ENCODE results near the gene AGAP1.
"Not testable (repeated sequence)": the region's sequence is repeated elsewhere in the genome, so short reads cannot be mapped to it uniquely, and the experiment has no call there.

Gene AGAP1

DNA sequence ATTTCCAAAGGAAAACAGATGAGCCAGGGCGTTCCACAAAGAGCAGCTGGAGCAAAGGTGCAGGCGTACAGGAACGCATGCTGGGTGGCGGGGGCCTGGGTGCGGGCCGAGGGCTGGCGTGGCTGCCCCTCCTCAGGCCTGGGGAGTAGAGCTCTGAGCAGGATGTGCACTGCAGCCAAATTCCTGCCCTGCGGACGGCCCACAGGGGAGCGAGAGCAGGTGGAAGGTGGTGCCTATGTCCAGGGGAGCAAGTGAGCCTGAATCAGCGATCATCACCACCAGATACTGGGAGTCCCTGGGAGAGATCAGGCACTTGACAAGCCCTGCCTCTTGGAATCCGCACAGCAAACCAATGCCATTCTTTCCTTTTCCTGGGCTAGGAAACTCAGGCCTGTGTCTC lies 568.1 kb downstream of the AGAP1 start:
- DNase-seq, result no peak

DNA sequence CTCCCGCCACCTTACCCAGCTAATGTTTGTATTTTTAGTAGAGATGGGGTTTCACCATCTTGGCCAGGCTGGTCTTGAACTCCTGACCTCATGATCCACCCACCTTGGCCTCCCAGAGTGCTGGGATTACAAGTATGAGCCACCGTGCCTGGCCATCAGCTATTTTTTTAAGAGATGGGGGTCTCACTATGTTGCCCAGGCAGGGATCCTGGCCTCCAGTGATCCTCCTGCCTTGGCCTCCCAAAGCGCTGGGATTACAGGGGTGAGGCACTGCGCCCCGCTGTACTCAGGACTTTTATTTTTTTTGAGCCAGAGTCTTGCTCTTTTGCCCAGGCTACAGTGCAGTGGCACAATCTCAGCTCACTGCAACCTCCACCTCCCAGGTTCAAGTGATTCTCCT lies 569.0 kb downstream of the AGAP1 start:
- DNase-seq, result not testable (repeated sequence)

DNA sequence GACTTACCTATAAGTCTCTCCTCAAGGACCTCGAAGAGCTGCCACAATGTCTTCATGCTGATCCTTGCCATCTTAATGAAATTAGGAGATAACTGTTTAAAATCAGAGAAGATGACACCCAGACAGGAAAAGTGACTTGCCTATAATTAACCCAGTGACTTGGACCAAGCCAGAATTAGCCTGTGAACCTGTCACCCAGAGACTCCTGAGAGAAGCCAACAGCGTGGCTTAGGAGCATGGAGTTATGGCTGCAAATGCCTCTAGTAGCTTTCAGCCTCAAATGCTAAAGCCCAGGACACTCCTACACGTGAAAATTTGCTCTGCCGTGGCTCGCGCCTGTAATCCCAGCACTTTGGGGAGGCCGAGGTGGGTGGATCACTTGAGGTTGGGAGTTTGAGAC lies 570.2 kb downstream of the AGAP1 start:
- DNase-seq, result no peak

DNA sequence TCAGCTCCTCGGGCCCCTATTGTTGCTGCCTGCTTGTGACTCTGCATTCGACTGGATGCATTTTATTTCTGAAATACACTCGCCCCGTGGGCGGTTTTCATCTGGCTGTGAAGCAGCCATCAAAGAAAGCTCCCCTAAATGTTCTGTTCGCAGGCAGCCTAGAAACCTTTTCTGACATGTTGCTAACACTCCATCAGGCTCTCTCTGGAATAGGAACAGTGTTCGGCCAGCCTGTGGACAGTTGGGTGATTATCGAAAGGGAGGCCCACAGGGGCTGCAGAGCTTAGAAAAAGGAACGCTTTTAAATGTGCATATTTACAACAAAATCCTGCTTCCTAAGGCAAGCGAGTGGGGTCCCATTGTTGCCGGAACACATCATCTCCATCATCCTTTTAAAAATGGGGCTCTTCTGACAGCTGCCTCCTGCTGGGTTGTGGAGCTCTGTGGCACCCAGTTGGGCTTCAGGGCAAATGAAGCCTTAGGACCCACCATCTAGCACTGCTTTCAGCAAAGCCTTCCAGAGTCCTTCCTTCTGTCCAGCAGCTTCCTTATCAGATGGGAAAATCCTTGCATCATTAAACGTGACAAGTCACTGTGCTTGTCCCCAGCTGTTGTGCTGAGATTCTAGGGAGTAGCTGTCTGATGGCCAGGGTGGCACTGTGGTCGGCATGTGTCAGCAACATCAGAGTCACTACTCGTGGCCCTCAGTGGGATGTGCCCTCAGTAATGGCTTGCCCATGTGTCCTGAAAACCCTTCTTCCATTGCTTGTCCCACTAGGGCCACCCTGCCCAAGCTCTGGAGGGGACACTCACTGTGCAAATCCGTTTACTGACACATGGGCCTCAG lies 571.7 kb downstream of the AGAP1 start:
- DNase-seq, result no peak

DNA sequence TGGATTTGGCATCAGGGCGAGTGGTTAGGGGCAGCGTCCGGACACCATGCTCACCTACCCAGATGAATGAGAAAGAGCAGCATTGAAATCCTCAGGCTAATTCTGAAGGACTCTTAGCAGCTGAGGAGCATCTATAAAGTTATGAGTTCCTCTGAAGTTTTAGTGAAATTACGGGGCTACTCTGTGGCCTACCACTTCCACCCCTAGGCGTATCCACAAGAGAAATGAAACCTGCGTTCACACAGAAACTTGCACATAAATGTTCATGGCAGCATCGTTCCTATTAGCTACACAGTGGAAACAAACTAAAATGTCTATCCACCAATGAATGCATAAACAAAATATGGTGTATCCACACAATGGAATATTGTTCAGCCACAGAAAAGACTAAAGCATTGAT lies 576.4 kb downstream of the AGAP1 start:
- no peak for DNase-seq

DNA sequence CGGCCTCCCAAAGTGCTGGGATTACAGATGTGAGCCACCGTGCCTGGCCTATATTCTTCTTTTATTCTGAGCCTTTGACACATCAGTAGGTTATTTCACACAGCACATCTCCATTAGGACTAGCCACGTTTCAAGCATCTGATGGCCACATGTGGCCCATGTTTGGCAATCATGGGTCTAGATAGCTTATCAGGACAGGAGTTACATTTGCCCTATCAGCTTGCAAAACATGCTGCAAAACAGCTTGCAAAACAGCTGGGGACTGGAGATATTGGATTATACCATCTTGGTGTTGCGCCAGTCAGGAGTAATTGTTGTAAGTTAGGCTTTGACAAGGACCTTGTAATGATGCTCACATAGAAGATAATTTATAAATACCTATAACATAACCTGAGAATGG lies 579.4 kb downstream of the AGAP1 start:
- DNase-seq, result no peak

DNA sequence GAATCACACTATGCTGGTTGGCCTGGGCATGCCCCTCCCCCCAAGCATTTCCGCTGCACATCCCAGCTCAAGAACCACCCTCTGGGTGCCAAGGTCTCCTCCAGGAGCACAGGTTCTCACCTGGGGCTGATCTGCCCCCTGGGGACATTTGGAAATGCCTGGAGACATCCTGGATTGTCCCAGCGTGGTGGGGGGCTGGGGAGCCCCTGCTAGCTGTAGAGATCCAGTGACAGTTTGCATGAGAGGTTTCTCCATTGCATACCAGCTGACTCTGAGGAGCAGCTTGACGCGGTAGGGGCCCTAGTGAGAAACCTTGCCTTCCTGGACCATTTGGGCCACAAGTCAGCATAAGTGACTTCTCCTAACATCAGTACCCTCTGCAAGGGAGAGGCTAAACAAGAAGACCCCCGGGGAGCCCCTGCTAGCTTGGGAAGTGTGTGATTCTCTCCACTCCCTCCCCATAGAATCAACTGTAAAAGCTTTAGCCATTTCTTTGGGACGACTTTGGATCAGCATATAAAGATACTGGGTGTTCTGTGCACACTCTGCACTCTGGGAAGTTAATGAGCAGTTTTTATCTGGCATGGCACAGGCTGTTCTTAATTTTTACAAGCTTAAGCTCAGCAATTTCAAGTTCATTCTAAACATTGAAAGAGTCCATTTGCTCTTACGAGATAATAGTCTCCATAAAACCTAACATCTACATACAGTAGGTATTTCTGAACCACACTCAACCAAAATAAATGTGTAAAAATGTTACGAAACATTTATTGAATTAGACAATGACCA lies 580.2 kb downstream of the AGAP1 start:
- no peak for DNase-seq

DNA sequence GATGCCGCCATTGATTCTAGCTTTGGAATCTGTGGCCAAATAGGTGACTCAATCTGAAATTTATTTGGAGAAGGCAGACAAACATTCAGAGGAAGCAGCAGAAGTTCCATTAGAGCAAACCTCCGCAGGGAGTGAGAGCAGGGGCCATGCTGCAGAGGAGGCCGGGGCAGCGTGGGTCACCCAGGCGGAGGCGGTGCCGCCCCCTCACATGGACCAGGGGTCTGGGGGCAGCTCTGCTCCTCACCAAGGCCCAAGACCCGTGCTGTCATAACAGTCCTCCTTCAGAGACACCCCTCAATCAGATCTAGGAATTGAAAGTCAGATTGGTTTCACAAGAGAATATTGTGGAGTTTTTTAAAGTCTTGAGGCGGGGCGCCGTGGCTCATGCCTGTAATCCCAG lies 582.0 kb downstream of the AGAP1 start:
- DNase-seq, result no peak

DNA sequence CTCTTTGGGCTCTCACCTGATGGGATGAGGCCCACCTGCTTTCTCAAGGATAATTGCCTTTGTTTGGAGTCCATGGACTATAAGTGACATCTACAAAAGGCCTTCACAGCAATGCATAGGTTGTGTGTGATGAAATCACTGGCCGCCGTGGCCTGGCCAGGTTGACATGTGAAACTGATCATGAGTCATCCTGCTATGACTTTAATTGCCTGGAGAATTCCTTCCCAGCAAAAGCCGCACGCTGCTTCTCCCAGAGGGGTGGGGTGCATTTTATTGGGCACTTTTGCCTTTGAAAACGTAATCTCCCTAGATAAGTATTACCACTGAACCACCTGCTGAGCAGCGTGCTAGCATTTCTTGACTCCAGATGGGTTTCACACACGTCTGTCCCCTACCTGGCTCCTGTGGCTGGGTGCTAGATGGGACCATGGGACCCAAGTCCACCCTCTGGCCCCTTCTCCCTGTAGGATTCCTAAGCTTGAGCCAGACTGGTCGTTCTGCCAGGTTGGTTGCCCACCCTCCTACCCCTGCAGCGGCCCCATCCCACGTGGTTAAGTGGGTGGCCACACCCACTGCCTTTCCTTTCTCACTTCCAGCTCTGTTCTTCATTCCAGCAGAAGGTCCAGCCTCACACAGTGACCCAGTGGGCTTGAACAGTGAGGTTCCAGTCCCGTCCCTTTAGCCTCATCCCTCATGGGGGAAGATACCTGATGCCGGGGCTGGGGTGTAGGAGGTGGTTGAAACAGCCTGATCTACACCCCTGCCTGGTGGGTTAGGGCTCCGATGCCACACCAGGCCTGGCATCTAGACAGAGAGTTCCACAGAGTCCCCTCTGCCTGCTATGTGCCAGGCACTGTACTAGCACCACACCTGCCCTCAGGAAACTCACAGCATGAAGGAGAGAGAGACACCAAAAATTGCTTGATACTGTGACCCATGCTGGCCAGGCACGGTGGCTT lies 584.7 kb downstream of the AGAP1 start:
- no peak for DNase-seq

DNA sequence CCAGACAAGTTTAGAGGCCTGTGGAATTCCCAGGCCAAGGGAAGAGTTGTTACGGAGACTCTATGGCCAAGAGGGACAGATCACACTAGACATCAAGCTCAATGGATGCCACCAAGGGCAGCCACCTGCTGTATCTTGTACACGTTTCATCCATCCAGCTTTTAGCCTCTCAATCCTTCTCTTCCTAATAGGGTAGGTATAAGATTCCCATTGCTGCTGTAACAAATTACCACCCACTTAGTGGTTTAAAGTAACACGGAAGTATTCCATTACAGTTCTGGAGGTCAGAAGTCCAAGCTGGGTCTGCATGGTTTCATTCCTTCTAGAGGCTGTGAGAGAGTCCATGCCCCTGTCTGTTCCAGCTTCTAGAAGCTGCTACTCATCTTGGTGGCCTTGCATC lies 586.6 kb downstream of the AGAP1 start:
- no peak for DNase-seq

DNA sequence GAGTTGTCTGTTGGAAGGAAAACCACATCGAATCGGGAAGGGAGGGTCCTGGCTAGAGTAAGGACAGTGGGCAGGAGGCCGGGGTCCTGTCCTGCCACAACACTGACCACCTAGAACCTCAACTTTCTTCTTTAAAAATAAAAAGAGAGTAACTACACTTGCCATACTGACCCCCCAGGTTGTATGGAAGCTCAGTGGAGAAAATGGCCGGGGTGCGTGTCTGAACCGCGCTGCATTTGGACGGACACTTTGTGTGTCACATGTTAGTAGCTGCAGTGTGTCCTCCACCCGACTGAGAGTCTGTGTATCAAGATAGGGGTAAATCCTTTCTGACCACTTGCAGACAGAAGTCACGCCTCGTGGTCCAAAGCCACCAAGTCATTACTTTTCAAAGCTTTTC lies 587.3 kb downstream of the AGAP1 start:
- DNase-seq, result no peak

DNA sequence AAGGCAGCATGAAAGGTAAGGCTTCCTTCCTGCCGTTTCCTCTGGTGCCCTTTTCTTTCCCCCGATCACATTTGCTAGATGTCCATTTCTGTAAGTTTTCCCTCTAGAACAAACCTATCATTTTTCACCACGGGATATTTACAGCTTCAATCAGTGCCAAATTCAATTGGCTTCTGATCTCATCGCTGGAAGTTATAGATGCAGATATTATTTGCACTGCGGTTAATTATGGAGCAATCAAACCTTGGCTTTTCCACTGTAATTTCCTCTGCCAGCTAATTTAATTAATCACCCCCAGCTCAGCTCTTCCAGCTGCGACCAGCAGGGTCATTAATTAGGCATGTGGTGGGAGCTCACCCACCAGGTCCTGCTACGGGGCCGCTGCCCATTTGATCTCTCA lies 588.2 kb downstream of the AGAP1 start:
- no peak for DNase-seq

DNA sequence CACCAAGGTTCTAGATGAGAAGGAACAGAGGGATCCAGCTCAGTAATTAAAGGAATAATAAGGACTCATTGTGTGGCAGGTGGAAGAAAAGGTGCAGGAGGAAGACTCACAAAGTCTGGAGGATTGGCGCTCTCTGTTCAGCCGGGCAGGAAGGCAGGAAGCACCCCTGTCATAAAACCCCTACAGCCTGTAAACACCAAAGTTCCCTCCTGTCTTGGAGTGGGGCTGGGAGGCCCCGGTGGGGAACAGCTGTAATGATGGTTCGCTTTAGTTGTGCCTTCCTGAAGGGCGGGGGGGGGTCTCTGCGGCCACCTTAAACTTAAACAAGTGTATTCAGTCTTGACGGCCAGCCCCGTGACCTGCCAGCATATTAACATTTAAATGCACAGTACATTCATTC lies 590.1 kb downstream of the AGAP1 start:
- no peak for DNase-seq

DNA sequence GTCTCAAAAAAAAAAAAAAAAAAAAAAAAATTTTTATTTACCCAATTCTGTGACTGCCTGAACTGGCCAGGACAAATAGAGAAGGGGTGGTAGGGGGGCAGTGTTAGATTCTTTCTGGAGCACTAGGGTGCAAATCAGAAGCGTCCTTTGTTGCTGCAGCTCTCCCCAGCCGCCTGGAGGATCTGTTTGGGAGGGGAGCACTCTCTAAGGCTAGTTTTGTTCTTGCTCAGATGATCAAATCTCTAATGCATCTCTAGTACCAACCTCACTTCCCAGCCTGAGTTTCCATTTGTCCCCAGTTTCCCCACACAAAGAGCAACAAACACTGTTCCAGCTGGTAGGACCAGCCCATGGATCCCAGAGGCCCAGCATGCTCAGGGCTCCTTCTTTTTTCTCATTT lies 591.4 kb downstream of the AGAP1 start:
- no peak for DNase-seq

DNA sequence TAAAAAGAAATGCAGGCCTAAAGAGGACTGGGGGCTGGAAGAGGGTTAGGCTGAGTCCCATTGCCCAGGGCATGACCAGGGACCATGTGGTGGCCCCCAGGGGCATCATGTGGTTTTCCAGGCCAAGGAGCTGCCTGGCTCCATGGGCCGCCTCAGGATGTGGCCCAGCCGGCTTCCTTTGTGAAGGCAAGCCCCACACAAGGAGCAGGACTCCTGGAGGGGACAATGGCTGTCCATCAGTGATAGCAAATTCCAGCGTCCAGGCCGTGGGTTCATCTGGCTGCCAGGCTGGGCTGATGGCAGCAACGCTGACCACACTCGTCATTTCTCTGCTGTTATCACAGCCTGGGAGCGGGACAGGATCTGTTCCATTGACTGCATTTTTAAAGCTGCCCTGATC lies 591.8 kb downstream of the AGAP1 start:
- DNase-seq, result no peak

DNA sequence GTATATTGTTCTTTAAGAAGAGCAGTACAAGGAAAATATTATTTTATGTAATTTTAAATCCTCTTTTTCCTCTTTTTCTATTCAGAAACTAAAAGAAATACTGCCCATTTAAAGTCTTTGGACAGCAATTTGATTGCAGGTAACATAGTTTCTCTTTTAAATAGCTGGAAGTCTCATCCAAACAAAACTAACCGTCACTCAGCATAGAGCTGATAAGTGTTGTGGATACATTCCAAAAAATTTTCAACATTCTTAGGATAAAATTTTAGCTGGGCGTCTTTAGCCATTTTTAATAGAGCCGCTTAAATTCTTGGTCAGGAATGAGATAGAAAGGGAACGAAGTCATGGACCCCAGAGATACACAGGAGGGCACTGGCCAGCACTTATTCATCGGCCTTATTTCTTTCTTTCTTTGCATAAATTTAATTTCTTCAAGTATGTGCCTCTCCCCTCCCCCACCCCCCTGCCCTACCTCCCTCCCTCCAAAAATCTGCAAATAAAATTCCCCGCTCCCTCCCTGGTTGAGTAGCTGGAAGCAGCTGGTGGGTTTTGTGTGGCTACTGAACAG lies 592.6 kb downstream of the AGAP1 start:
- no peak for DNase-seq

DNA sequence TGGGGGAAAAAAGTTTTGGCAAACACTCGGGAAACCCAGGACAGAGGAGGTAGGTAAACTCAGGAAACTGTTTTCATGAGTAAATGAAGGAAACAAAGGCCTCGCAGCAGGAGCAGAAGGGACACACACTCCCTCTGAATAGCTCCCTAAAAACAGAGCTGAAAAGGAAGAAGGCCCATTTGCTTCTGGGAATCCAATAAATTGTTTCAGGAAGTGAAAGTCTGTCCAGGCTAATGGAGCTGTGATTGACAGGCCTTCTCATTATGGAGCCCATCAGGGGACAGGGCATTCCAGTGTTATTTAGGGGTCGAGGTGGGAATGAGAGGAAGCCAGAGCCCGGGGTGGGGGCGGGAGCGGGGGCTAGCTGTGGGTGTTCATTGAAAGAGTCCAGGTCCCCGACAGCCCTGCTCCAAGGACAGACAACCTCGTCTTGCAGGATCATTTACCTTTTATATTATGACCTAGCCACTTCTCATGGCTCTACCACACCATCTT lies 593.2 kb downstream of the AGAP1 start:
- DNase-seq, result no peak

DNA sequence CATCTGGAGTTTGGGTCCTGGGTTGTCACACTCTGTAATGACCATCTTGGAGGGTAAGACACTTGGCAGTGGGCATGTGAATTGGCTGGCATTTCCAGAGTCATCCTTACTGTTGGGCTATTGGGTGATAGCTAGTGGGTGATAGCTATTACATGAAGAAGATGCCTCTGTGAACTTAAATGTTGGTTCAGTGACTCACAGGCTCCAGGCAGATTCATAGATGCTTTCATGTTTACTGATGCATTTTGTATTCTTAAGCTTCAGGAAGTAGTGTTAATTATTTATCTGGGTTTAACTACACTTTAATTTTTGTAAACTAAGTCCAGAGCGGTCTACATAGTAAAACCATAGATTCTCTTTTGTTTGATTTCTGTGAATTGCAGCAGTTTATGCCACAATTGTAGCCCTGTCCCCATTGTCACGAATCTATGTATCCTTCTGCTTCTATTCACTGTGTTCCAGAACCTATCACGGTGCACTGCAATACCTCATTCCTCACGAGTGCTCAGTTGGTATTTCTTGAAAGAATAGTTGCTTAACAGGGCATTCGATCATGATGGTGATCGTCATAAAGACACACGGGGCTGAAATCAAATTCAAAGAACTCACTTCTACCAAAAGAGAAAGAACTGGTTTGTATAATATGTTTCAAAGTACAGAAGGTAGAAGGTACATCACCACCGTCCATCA lies 594.7 kb downstream of the AGAP1 start:
- DNase-seq, result no peak

DNA sequence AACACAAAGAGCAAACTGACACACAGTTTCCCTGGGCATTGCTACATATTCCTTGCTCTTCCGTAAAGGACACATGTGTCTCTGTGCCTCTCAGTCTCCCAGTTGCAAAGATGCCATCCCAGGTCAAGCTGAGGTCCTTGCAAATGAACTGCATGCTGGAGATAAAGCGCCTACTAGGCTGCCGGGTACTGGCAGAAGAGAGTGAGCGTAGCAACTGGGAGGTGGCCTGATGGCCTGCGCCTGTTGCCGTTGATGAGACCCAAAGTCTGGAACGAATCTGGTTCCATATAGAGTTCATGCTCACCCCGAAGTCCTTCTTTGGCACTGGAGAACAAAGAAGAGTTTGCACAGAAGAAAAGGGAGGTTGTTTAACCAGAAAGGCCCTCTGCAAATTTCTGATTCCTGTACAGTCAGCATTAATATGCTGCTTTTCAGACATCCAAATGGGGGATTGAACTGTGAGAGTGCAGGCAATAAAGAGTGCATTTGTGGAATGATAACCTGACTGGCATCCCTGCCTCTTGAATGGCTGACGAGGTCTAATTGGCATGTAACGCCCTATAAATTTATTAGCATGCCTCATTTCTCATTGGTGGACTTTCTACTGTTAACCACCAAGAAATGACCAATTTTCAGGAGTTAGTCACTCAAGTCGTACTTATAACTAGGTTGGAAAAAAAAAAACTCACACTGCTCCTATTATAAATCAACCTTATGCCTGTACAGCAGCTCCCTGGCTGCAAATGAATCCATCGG lies 595.6 kb downstream of the AGAP1 start:
- DNase-seq, result no peak

DNA sequence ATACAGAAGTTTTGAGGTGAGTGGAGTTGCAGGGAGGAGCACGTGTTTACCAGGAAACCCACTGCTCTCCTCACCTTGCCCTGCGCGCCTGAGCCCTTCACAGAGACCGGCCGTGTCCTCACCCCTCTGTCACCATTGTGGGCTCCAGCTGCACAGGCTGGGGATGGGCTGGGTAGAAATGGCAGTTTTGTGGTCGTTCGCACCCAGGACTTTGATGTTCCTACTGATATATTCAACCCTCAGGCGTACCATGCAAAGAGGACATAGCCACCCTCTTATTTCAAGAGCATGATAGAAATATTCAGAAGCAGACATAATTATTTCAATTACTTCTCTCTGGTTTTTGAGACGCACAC lies 596.2 kb downstream of the AGAP1 start:
- no peak for DNase-seq

DNA sequence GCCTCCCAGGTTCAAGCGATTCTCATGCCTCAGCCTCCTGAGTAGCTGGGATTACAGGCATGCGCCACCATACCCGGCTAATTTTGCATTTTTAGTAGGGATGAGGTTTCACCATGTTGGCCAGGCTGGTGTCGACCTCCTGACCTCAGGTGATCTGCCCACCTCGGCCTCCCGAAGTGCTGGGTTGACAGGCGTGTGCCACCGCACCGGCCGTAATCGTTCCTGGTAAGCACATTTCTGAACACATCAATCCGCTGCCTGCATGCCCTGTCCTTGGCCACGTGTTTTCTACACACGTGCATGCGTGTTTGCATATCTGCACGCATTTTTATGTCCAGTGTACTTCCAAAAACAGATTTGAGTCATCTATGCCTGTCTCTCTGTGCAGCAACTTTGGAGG lies 597.0 kb downstream of the AGAP1 start:
- not testable (repeated sequence) for DNase-seq

Data from Kasumi-1 (cell line).